Measurements from ENCODE around the gene MAML2.

The MAML2 gene

DNA sequence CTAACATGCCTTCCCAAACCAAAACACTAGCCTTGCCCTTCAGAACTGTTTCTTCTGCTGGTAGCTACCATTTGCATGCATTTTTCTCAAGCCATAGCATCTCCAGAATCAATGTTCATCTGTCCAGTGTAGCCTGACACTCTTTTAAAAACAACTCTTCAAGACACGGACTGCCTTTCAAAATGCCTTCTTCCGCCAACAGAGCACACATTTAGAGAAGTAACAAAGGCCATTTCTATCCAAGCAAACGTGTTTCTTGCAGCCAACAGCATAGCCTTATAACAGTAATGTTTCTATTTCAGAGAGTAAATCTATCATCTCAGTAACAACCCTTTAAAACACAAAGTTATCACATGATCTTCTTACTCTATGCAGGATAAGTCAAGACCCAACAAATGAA is 275.8 kb downstream of the MAML2 start:
- DNase-seq (ENCODE audit: low read depth), result no peak

DNA sequence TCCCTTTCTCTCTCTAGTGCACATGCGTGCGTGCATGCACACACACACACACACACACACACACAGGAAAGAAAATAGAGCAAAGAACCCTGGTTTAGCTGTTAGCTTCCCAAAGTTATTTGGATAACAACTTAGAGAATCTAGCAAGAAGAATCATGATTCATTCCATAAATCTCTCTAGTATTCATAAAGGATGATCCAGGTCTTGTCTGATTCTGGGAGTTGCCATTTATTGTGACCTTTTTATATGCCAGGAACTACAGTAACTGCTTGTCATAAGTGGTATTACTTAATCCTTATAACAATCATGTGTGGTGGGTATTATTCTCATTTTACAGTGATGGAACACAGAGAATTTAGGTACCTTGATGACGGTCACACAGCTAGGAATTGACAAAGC is 277.6 kb downstream of the MAML2 start:
- DNase-seq (ENCODE audit: low read depth), result no peak

DNA sequence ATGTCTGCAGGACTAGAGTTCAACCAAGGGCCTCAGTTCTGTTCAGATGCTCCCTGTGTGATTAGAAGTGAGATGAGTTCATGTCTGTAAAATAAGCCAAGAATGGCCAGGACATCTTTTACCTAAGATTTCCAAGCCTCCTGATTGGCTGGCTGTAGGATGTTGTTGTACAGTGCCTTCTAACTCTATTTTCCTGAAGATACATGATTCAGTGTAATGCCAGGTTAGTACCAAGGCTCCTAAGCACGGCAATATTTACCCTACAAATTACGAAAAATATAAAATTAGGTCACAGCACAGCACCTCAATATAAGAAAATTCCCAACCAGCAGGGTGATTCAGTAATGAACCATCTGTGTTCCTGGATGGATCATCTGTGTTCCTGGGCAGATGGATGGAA is 279.1 kb downstream of the MAML2 start:
- no peak for DNase-seq (ENCODE audit: low read depth)

DNA sequence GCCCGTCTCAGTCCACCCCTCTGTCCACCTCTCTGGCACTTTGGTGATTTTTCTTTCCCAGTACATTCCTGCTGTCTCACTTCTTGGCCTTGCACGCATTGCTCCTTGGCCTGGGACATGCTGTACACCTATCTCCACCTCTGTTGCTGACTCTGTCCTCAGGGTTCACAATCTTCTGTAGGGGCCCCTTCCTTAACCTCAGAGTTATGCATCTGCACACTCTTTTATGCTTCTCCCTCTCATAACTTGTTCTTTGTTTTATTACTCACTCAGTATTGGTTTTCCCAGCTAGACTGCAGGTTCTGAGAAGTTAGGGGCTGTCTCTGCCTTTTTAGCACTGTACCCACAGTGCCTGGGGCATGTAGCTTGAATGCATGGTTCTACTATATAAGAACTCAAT is 279.9 kb downstream of the MAML2 start:
- DNase-seq (ENCODE audit: low read depth), result no peak

DNA sequence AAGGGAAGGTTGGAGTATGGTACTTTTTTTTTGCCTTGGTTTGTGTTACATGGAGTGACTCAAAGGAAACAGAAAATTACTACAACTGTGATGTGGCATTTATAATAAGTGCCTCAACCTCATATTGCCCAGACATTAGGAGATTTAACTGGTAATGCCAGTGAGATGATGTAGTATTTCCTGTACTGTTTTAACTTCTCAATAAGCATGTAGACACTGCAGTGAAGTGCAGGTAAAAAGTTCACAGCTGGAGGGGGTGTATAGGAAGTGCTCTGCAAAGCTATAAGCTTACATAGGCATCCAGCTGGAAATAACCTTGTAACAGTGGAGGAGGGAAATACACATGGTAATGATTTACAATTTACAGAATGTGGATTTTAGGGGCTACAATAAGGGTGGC is 280.9 kb downstream of the MAML2 start:
- no peak for DNase-seq (ENCODE audit: low read depth)

DNA sequence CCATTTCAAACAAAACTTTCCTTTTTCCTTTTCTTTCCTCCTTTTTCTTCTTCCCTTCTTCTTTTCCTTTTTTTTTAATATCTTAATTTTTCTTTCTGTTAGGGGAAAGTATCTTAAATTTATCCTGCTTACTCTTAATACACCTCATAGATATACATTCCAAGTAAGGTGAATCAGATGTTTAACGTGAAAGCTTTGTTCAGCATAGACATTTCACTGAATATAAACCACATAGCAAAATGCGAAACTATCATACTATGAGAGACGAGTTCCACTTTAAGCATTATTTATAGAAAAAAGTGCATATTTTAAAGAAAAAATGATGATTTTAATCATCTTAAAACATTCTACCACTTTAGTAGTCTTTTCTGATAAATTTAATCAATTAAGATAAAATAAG is 281.3 kb downstream of the MAML2 start:
- DNase-seq (ENCODE audit: low read depth), result no peak

DNA sequence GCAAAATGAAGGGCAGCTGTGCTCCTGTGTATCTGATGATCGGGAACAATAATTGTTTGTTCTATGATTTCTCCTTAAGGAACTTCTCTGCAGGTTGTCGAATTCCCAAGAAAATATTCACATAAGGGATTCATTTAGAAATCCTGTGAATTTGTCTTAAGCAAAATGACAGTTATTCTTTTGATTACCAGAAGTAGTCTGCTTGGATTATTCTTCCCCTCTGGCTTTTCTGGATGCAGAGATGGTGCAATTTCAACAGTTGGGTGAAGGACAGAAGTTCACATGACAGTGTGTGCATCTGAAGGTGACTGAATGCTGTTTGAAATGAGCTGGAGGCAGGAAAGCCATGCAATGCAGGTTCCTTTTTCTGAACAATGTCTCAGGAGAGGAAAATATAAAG is 281.9 kb downstream of the MAML2 start:
- DNase-seq (ENCODE audit: low read depth), result no peak

DNA sequence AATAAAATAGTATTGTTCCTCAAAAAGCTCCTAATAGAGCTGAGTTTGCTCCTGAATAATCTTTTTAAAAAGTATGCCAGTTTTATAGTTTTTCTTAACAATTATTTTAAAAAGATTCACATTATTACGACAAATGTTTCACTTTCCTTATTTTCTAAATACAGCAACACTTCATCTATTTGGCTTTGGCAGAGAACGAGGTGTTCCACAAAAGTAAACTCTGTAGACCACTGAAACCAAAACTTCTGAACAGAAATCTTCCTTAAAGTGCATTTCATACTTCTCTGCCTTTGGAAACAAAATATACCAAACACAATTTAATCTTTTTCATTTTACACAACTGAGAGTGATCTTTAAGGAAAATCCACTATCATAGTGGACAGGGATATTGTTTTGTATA is 285.5 kb downstream of the MAML2 start:
- DNase-seq (ENCODE audit: low read depth), result no peak

DNA sequence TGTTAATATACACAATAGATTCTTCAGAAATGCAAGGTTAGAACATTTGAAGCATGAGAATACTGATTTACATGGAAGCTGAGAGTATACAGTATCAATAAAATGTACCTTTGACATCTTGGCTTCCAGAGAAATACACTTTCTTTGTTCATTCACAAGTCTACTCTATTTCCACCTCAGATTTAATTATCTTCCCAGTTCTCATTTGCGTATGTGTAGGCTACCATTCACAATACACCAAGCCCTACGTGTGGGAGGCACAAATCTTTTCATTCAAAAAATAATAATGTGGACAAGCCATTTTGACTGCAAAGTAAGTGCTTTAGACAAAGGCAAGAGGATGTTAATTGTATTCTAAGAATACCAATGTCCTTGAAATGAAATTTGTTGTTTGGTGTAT is 286.4 kb downstream of the MAML2 start:
- DNase-seq (ENCODE audit: low read depth), result no peak

DNA sequence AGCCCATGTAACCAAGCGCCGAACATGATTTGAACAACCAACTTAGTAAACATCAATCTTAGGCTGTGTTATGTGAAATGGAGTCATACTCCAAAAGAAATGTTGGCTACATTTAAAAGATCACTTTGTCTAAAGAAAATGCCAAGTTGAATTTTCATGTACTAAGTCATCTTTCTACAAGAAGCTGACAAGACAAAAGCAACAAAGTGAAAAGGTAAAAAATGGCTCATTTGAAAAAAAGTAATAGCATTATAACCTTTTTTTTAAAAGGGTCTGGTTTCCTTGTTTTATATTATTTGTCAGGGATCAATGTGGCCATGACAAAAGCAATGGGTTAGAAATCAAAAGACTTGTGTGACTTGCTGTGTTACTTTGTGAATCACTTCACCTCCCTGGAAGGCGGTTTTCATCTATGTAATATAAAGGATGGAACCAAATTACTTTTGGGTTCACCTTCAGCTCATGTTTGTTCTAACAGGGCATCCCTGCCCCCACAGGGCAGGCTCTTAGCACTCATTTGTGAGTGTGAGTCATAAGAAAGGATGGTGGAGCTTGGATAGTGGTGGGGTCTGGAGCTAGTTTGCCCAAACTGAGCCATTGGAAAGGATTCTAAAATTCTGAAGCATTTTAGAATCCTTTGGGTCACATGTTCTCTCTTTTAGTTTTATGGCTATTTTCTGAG is 287.1 kb downstream of the MAML2 start:
- no peak for DNase-seq (ENCODE audit: low read depth)

DNA sequence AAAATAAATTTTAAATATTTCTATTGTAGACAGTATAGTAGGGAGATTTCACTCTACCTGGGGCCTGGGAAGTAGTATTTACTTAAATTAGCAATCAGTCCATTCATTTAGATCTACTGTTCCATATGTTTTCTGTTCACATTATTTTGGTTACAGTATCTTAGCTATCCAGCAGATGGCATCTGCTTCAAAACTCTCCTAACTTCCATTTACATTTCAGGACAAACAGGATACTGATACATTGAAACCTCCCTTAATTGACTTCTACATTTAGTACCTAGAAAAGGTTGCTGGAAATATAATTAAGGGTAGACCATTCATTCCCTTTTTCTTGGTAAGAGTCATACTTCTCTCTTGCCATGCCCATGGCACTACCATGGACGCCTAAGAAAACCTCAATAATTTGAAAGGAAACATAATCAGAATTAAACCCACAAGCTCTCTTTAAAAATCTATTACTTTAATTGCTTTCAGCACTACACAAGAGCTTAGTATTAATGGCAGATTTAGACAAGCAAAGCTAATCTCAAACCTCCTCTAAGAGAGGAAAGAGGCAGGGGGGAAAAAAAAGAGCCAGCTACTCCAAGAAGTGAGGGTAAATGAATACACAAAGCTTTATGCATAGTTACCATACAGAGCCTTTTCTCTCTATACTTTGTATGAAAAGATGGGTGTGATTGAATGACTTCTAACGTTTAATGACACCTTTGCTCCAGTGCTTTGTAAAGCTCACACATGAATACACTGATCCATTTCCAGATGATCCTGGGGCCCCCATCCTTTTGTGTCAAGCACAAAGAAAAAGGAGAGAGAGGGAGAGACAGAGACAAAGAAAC is 287.9 kb downstream of the MAML2 start:
- DNase-seq (ENCODE audit: low read depth), result no peak

DNA sequence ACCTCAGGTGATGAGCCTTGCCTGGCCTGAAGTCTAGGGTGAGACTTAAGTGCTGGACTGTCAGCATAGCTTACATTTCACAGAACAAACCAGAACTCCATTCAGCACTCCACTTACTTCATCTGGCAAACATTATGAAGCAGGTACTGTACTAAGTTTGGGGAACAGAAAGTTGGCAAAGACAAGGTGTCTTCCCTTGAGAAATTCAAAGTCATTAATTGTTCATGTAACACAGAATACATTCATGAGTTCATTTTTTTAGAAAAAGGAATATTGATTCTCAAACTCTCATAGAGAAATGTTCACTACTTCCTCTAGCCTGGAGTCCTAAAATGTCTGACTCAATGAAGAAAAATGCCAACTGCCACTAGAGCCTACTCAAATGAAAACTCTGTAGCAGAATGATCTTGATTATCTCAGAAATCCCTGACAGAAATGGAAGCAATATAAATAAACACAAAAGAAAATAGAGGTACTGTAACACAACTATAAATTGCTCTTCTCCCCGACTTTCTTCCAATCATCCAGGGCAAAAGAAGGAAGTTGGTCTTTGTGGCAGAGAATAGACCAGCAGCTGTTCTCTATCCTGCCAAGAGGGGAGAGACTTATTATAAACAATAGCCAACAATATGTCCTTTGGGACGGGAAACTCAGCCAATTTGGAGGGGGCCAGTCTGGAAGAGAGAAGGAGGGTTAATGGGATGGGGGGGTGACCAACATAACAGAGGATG is 289.9 kb downstream of the MAML2 start:
- no peak for DNase-seq (ENCODE audit: low read depth)

DNA sequence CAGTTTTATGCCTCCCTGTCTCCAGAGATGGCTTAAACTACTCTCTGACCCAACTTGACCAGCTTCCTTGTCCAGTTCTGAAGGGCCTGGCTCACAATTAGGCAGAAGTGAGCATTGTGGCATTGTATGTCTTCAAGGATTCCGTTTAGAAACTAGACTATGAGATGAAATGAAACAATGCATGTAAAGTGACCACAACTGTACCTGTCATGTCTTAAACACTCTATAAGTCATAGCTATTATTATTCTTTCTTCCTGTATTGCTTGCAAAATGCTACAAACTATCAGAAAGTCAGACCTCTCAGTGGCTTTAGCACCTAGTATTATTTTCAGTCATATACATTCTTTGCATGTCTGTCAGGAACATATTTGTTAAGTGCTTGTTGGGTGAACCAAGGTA is 291.2 kb downstream of the MAML2 start:
- DNase-seq (ENCODE audit: low read depth), result no peak

DNA sequence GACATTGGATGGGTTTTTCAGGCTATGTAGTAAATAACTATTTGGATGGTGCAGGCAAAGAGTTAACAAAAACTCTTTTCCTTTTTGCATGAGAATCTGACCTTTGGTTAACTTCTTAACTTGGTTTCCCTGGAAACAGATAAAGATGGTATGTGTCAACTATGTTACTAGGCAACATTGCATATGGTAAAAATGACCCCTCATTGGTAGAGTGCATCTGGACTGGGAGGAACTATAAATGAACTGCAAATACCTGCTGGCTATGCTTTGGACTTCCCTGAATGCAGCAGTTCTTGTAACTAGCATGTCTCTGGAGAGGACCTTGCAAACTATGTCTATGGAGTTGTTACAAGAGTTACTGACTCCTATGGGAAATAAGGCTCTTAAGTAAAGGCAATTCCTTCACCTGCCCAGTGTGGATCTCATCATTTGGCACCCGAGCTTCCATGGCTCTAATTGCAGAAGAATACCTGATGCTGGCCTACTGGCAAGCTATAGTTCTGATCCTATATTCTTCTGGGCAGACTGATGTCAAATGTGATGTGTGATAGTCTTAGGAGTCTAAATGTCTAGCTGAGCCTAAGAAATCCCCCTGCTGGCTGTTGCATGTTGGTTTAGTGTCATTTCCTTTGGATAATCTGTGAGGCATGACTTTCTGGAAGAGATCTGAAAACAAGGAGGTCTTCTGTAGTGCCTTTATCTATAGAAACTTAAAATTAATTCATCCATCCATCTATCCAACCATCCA is 292.4 kb downstream of the MAML2 start:
- DNase-seq (ENCODE audit: low read depth), result no peak

DNA sequence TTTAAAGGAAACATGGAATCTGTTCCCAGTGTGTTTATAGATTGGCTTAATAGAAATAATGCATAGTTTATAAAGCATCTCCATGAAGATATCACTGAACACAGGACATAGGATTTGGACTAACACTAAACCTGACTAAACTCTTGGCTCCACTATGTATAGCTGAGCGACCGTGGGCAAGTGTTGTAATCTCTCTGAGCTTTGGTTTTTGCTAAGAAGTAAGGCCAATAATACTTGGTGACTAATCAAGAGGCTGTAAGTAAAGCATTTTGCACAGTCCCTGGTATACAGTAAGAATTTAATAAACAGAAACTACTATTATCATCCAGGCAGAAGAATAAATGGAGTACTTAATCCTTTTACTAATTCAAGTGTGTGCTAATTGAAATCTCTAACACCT is 293.6 kb downstream of the MAML2 start:
- DNase-seq (ENCODE audit: low read depth), result no peak

DNA sequence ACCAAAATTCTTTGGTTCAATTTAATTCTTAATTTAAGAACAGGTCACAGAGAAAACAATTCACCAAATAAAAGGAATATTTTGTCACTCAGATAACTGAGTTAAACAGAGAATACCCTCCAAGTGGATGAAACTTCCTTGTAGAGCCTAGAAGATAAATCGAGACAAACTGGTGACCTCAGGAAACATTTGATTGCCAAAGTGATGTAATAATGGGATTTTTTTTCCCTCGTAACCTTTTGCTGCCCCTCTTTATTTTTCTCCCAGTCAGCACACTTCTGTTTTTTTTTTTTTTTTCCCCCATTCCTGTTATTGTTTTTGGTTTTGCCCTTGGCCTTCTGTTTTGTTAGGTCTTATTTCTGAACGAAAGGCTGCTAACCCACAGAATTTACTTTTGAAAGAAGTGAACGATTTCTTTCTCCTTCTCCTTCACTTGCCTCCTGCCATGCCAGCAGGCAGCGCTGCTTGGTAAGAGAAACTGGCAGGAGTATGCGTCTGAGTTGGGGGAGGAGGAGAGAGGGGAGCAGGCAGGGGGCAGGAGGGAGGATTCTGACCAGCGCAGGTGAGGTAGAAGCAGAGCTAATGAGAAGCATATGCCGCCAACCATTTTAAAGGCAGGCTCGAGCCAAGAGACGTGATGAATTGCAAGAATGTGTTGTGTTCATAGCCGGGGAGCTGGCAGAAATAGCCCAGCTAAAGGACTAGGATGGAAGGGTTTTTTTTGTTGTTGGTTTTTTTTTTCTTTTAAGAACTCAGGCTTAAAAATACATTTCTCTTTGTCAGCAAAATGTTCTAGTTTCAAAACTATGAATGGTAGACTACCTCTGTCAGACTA is 297.2 kb downstream of the MAML2 start:
- DNase-seq (ENCODE audit: low read depth), result no peak

DNA sequence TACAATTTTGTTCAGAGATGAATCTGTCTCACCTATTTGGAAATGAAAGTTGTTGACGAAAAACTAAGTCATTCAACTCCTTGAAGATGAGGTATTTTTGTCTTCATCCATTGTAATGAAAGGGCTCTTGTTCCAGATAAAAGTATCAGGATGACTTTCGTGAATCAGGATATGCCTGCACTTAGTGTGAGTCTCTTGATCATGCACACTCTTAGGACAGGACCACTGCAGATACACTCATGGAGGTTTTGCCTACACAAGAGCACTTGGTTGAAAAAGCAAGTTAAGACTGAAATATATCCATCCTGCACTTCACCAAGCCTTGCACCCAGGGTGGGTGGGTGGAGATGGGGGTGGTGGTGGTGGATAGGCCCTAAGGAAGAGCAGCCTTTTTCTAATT is 298.2 kb downstream of the MAML2 start:
- no peak for DNase-seq (ENCODE audit: low read depth)

DNA sequence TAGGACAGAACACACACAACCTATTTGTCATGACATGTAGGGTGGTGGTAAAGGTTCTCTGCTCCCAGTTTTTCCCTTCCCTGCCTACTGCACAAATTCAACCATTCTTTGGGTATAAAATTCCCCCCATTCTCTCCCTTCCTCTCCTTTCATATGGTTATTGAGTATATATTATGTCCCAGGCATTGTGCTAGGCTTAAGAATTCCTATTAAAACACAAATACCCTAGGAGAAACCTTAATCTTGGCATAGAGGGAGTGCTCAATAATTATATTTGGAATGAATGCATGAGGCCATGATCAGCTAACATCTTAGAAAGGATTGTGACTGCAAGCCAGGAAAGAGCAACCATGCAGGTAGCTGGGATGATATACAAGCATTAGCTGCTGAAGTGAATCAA is 298.7 kb downstream of the MAML2 start:
- no peak for DNase-seq (ENCODE audit: low read depth)

DNA sequence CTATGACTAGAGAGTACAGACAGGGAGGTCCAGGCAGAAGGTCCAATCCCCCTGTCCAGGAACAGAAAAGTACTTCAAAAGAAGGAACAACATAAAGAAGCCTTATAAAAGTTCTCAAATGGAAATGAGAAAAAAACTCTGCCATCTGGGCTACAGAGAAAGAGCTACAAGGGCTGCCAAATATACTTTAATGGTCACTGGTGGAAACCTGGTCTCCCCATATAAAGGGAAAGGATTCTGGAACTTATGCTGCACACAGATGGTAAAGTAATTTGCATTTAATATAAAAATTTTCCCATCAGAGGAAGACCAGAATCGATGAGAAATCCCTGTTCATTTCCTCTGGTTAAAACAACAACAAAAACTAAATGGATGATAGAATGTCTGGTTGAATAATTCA is 299.7 kb downstream of the MAML2 start:
- DNase-seq (ENCODE audit: low read depth), result no peak

DNA sequence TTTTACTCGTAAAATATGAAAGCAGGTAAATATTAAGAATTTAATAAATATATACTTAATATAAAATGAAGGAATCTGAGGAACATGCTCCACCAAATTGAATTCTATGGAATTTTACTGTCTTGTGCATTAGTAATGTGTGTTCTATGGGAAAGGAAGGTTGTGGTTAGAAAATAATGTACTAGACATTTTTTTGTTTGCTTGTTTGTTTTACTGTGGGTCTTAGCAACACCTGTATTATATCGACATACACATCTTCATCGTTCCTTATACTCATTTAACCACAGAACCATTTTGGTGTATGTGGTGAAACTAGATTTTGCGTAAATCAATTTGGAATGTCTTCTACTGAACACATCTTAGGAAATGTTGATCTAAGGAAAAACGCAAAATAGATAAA is 304.9 kb downstream of the MAML2 start:
- no peak for DNase-seq (ENCODE audit: low read depth)

DNA sequence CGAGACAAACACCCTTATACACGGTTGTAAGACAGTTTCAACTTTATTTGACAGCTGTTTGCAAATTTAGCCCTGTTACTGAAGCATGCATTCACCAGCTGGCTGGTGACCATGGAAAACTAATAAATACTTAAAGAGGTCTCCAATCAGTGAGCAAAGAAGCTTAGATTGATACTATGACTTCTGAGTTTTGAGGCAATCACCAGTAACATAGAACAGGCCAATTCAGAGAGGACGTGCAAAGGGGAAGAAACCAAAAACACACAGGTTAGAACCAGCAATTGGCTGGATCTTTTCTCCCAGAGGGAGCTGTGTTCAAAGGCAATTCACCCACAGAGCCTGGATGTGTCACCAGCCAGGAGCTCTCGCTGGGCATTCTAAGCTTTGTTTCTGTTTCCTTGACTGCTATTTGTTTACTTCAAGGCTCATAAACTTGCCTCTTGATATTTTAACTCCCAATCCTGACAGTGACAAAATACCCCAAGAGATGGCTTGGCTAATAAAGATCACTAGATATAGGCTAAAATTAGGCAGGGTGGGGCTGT is 305.5 kb downstream of the MAML2 start:
- no peak for DNase-seq (ENCODE audit: low read depth)

All from stimulated activated CD8-positive, alpha-beta memory T cell treated with anti-CD3 and anti-CD28 coated beads, Interleukin-12 subunit alpha, Interleukin-12 subunit beta, amount 100 ng/mL, for 1 hour (primary cell).